HEK293 (cell line): ENCODE data around the gene LYSMD2.

Source experiments
- CTCF ChIA-PET: fragments of 350-600 bp; formaldehyde crosslinking; extraction: SDS; loops from one replicate; lab custom pipeline; 2021; ENCODE audit warnings: antibody characterized with exemption; lab: Yijun Ruan, JAX
- POLR2A ChIA-PET: fragments of 300-600 bp; formaldehyde crosslinking; extraction: SDS; loops from one replicate; lab custom pipeline; 2020; ENCODE audit warnings: antibody characterized with exemption, inconsistent platforms; lab: Yijun Ruan, JAX
- H3K27ac ChIP-seq: fragments of 200-500 bp; sonication (Bioruptor generic); 2 replicates; pipeline ENCODE4 v1.5.1; 2014; ENCODE audit warnings: low read depth, low read length, control low read depth, inconsistent platforms; ENCODE audit errors: extremely low read depth
- H3K36me3 ChIP-seq, 2 experiments: fragments of 200-500 bp in 1 of 2; sonication (Bioruptor generic) in 1 of 2; 1 replicate in 1 of 2; 2 replicates in 1 of 2; pipeline ENCODE4 v1.5.1; 2014 to 2017; ENCODE audit warnings: inconsistent platforms in 2 of 2, low read length in 2 of 2; ENCODE audit not compliant: control insufficient read depth in 2 of 2, insufficient read depth in 1 of 2
- H3K4me1 ChIP-seq: fragments of 200-500 bp; sonication (Bioruptor generic); 2 replicates; pipeline ENCODE4 v1.5.1; 2014; ENCODE audit warnings: mild to moderate bottlenecking, low read length, inconsistent platforms; ENCODE audit not compliant: control insufficient read depth, insufficient read depth
- H3K4me3 ChIP-seq: 2 replicates; pipeline ENCODE4 v1.5.1; 2011; ENCODE audit warnings: low read depth, mild to moderate bottlenecking, control low read depth, low read length, moderate library complexity
- H3K9me3 ChIP-seq: fragments of 200-500 bp; sonication (Bioruptor generic); 2 replicates; pipeline ENCODE4 v1.5.1; 2014; ENCODE audit warnings: low read depth, low read length, inconsistent platforms; ENCODE audit not compliant: control insufficient read depth, insufficient read depth
- SP3 ChIP-seq: fragments of 450-650 bp; formaldehyde crosslinking; IDR thresholded peaks from 2 replicates; pipeline ENCODE4 v1.5.1; 2016; ENCODE audit warnings: missing biosample characterization, missing genetic modification characterization
- ZBTB21 ChIP-seq: fragments of 450-650 bp; formaldehyde crosslinking; IDR thresholded peaks from 2 replicates; pipeline ENCODE4 v1.5.1; 2017; ENCODE audit warnings: missing biosample characterization, missing genetic modification characterization
- ZBTB48 ChIP-seq: fragments of 450-650 bp; formaldehyde crosslinking; IDR thresholded peaks from 2 replicates; pipeline ENCODE4 v1.5.1; 2016; ENCODE audit warnings: missing biosample characterization, missing genetic modification characterization
- ZFHX2 ChIP-seq: fragments of 450-650 bp; formaldehyde crosslinking; conservative IDR thresholded peaks from 2 replicates; pipeline ENCODE4 v1.5.1; 2016; ENCODE audit warnings: missing biosample characterization, missing genetic modification characterization
- ZFP3 ChIP-seq: fragments of 450-650 bp; formaldehyde crosslinking; IDR thresholded peaks from 2 replicates; pipeline ENCODE4 v1.5.1; 2016; ENCODE audit warnings: low read depth, missing biosample characterization, missing genetic modification characterization
- ZFP41 ChIP-seq: fragments of 450-650 bp; formaldehyde crosslinking; IDR thresholded peaks from 2 replicates; pipeline ENCODE4 v1.5.1; 2016; ENCODE audit warnings: missing biosample characterization, missing genetic modification characterization, borderline replicate concordance
- ZNF114 ChIP-seq: fragments of 450-650 bp; formaldehyde crosslinking; IDR thresholded peaks from 2 replicates; pipeline ENCODE4 v1.5.0; 2017; ENCODE audit warnings: missing biosample characterization, missing genetic modification characterization
- ZNF133 ChIP-seq: fragments of 450-650 bp; formaldehyde crosslinking; IDR thresholded peaks from 2 replicates; pipeline ENCODE4 v1.5.1; 2016; ENCODE audit warnings: missing biosample characterization, missing genetic modification characterization
- ZNF138 ChIP-seq: fragments of 450-650 bp; formaldehyde crosslinking; IDR thresholded peaks from 2 replicates; pipeline ENCODE4 v1.5.1; 2016; ENCODE audit warnings: missing biosample characterization, missing genetic modification characterization, borderline replicate concordance
- ZNF214 ChIP-seq: fragments of 450-650 bp; formaldehyde crosslinking; IDR thresholded peaks from 2 replicates; pipeline ENCODE4 v1.5.1; 2017; ENCODE audit warnings: missing biosample characterization, mild to moderate bottlenecking, missing genetic modification characterization, borderline replicate concordance
- ZNF223 ChIP-seq: fragments of 450-650 bp; formaldehyde crosslinking; IDR thresholded peaks from 2 replicates; pipeline ENCODE4 v1.5.1; 2016; ENCODE audit warnings: missing biosample characterization, missing genetic modification characterization
- ZNF24 ChIP-seq: fragments of 450-650 bp; formaldehyde crosslinking; IDR thresholded peaks from 2 replicates; pipeline ENCODE4 v1.5.1; 2016; ENCODE audit warnings: missing biosample characterization, missing genetic modification characterization
- ZNF266 ChIP-seq: fragments of 450-650 bp; formaldehyde crosslinking; IDR thresholded peaks from 2 replicates; pipeline ENCODE4 v1.5.1; 2016; ENCODE audit warnings: missing biosample characterization, missing genetic modification characterization, low read depth
- ZNF302 ChIP-seq: fragments of 450-650 bp; formaldehyde crosslinking; IDR thresholded peaks from 2 replicates; pipeline ENCODE4 v1.5.1; 2016; ENCODE audit warnings: missing biosample characterization, missing genetic modification characterization, low read depth
- ZNF335 ChIP-seq: fragments of 450-650 bp; formaldehyde crosslinking; conservative IDR thresholded peaks from 2 replicates; pipeline ENCODE4 v1.5.1; 2016; ENCODE audit warnings: missing biosample characterization, missing genetic modification characterization
- ZNF510 ChIP-seq: fragments of 450-650 bp; formaldehyde crosslinking; IDR thresholded peaks from 2 replicates; pipeline ENCODE4 v1.5.1; 2018; ENCODE audit warnings: mild to moderate bottlenecking, missing genetic modification characterization, missing biosample characterization; ENCODE audit not compliant: insufficient replicate concordance
- ZNF585B ChIP-seq: fragments of 450-650 bp; formaldehyde crosslinking; IDR thresholded peaks from 2 replicates; pipeline ENCODE4 v1.5.1; 2016; ENCODE audit warnings: missing biosample characterization, missing genetic modification characterization
- ZNF596 ChIP-seq: fragments of 450-650 bp; IDR thresholded peaks from 2 replicates; pipeline ENCODE4 v1.5.0; 2018; ENCODE audit warnings: missing biosample characterization, mild to moderate bottlenecking, missing genetic modification characterization, moderate library complexity
- ZNF600 ChIP-seq: fragments of 450-650 bp; formaldehyde crosslinking; IDR thresholded peaks from 2 replicates; pipeline ENCODE4 v1.5.1; 2016; ENCODE audit warnings: missing biosample characterization, missing genetic modification characterization
- ZNF768 ChIP-seq: fragments of 450-650 bp; formaldehyde crosslinking; IDR thresholded peaks from 2 replicates; pipeline ENCODE4 v1.5.1; 2018; ENCODE audit warnings: missing biosample characterization, mild to moderate bottlenecking, missing genetic modification characterization
- ZNF776 ChIP-seq: fragments of 450-650 bp; formaldehyde crosslinking; IDR thresholded peaks from 2 replicates; pipeline ENCODE4 v1.5.0; 2017; ENCODE audit warnings: missing biosample characterization, missing genetic modification characterization, borderline replicate concordance
- TF ChIP-seq, protein P1 (sequence below): fragments of 450-650 bp; formaldehyde crosslinking; IDR thresholded peaks from 2 replicates; pipeline ENCODE4 v1.5.1; 2016; ENCODE audit warnings: missing biosample characterization, missing genetic modification characterization, low read depth
- TF ChIP-seq, protein P2 (sequence below): fragments of 450-650 bp; formaldehyde crosslinking; IDR thresholded peaks from 2 replicates; pipeline ENCODE4 v1.5.1; 2017; ENCODE audit warnings: missing biosample characterization, missing genetic modification characterization
- TF ChIP-seq, protein P3 (sequence below): fragments of 450-650 bp; formaldehyde crosslinking; IDR thresholded peaks from 2 replicates; pipeline ENCODE4 v1.5.1; 2016; ENCODE audit warnings: missing biosample characterization, missing genetic modification characterization
- TF ChIP-seq, protein P4 (sequence below): fragments of 450-650 bp; formaldehyde crosslinking; IDR thresholded peaks from 2 replicates; pipeline ENCODE4 v1.5.1; 2017; ENCODE audit warnings: missing biosample characterization, missing genetic modification characterization
- TF ChIP-seq, protein P5 (sequence below): fragments of 450-650 bp; formaldehyde crosslinking; IDR thresholded peaks from 2 replicates; pipeline ENCODE4 v1.5.1; 2016; ENCODE audit warnings: missing biosample characterization, missing genetic modification characterization

LYSMD2 gene

DNA sequence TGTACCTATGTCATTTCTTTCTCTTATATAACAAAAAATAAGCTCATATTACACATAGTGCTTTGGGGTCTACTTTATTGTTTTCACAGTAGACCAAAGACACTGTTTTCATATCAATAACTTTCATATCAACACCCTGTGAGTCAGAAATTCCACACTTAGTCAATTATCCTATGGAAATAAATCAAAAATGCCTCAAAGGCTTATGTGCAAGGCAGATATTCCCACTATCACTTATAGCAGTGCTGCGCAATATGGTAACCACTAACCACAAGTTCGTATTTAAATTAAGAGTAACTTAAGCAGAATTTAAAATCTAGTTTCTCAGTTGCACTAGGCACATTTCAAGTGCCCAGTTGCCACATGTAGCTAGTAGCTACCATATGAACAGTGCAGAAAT lies 40.3 kb downstream of the LYSMD2 start:
- TF ChIP-seq ZNF768: no peak
- TF ChIP-seq ZNF214: no peak
- no peak for TF ChIP-seq ZNF133
- TF ChIP-seq ZNF223: no peak
- TF ChIP-seq, protein P1, sequence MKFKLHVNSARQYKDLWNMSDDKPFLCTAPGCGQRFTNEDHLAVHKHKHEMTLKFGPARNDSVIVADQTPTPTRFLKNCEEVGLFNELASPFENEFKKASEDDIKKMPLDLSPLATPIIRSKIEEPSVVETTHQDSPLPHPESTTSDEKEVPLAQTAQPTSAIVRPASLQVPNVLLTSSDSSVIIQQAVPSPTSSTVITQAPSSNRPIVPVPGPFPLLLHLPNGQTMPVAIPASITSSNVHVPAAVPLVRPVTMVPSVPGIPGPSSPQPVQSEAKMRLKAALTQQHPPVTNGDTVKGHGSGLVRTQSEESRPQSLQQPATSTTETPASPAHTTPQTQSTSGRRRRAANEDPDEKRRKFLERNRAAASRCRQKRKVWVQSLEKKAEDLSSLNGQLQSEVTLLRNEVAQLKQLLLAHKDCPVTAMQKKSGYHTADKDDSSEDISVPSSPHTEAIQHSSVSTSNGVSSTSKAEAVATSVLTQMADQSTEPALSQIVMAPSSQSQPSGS (tag by site-specific recombination): no peak
- no peak for TF ChIP-seq ZBTB48 (tag by site-specific recombination)
- no peak for TF ChIP-seq ZNF596
- TF ChIP-seq ZFHX2 (tag by site-specific recombination): no peak
- TF ChIP-seq, protein P2, sequence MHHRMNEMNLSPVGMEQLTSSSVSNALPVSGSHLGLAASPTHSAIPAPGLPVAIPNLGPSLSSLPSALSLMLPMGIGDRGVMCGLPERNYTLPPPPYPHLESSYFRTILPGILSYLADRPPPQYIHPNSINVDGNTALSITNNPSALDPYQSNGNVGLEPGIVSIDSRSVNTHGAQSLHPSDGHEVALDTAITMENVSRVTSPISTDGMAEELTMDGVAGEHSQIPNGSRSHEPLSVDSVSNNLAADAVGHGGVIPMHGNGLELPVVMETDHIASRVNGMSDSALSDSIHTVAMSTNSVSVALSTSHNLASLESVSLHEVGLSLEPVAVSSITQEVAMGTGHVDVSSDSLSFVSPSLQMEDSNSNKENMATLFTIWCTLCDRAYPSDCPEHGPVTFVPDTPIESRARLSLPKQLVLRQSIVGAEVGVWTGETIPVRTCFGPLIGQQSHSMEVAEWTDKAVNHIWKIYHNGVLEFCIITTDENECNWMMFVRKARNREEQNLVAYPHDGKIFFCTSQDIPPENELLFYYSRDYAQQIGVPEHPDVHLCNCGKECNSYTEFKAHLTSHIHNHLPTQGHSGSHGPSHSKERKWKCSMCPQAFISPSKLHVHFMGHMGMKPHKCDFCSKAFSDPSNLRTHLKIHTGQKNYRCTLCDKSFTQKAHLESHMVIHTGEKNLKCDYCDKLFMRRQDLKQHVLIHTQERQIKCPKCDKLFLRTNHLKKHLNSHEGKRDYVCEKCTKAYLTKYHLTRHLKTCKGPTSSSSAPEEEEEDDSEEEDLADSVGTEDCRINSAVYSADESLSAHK (tag by site-specific recombination): no peak
- TF ChIP-seq, protein P3, sequence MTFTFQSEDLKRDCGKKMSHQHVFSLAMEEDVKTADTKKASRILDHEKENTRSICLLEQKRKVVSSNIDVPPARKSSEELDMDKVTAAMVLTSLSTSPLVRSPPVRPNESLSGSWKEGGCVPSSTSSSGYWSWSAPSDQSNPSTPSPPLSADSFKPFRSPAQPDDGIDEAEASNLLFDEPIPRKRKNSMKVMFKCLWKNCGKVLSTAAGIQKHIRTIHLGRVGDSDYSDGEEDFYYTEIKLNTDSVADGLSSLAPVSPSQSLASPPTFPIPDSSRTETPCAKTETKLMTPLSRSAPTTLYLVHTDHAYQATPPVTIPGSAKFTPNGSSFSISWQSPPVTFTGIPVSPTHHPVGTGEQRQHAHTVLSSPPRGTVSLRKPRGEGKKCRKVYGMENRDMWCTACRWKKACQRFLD (tag by site-specific recombination): no peak
- no peak for TF ChIP-seq ZNF266 (tag by site-specific recombination)
- TF ChIP-seq, protein P4, sequence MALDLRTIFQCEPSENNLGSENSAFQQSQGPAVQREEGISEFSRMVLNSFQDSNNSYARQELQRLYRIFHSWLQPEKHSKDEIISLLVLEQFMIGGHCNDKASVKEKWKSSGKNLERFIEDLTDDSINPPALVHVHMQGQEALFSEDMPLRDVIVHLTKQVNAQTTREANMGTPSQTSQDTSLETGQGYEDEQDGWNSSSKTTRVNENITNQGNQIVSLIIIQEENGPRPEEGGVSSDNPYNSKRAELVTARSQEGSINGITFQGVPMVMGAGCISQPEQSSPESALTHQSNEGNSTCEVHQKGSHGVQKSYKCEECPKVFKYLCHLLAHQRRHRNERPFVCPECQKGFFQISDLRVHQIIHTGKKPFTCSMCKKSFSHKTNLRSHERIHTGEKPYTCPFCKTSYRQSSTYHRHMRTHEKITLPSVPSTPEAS (tag by site-specific recombination): no peak
- POLR2A ChIA-PET: no interaction called here

DNA sequence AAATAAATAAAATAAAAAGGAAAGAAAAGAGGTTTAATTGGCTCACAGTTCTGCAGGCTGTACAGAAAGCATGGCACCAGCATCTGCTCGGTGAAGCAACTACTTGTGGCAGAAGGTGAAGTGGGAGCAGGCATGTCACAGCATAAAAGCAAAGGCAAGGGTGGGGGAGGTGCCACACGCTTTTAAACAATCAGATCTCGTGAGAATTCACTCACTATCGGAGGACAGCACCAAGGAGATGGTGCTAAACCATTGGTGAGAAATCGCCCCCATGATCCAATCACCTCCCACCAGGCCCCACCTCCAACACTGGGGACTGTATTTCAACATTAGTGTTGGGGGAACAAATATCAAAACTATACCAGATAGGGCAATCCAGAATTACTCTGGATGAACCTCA lies 40.9 kb downstream of the LYSMD2 start:
- Histone ChIP-seq H3K27ac (no peak overlapping the region), H3K9me3 (no peaks in the 10 kb centered on the region), H3K36me3 (no peaks in the 10 kb centered on the region), H3K4me1 (no peaks in the 10 kb centered on the region), H3K4me3 (no peak overlapping the region)
- ChIA-PET POLR2A (no interaction called here), CTCF (no interaction called here)
- TF ChIP-seq ZNF600 (tag by site-specific recombination) (no peak), ZFP3 (tag by site-specific recombination) (no peak), ZNF24 (tag by site-specific recombination) (no peak), ZNF138 (tag by site-specific recombination) (no peak), ZNF510 (tag by site-specific recombination) (no peak), ZNF114 (tag by site-specific recombination) (no peak), SP3 (tag by site-specific recombination) (no peak), ZFP41 (tag by site-specific recombination) (no peak), ZNF776 (tag by site-specific recombination) (no peak), ZNF335 (tag by site-specific recombination) (no peak), ZBTB21 (tag by site-specific recombination) (no peak), ZNF585B (tag by site-specific recombination) (no peak), ZNF302 (tag by site-specific recombination) (no peak)
- TF ChIP-seq, protein P5, sequence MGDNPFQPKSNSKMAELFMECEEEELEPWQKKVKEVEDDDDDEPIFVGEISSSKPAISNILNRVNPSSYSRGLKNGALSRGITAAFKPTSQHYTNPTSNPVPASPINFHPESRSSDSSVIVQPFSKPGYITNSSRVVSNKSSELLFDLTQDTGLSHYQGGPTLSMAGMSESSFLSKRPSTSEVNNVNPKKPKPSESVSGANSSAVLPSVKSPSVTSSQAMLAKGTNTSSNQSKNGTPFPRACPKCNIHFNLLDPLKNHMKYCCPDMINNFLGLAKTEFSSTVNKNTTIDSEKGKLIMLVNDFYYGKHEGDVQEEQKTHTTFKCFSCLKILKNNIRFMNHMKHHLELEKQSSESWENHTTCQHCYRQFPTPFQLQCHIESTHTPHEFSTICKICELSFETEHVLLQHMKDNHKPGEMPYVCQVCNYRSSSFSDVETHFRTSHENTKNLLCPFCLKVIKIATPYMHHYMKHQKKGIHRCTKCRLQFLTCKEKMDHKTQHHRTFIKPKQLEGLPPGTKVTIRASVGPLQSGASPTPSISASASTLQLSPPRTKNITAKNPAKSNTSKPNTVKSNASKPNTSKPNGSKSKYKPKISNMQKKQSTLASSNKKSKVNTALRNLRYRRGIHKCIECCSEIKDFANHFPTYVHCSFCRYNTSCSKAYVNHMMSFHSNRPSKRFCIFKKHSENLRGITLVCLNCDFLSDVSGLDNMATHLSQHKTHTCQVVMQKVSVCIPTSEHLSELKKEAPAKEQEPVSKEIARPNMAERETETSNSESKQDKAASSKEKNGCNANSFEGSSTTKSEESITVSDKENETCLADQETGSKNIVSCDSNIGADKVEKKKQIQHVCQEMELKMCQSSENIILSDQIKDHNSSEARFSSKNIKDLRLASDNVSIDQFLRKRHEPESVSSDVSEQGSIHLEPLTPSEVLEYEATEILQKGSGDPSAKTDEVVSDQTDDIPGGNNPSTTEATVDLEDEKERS (tag by site-specific recombination): no peak
- TF ChIP-seq, protein P4 (tag by site-specific recombination): no peak

More for the DNA sequence above, 40.3 kb downstream of the LYSMD2 start:
- Histone ChIP-seq H3K4me1 (no peaks in the 10 kb centered on the region), H3K9me3 (no peaks in the 10 kb centered on the region), H3K4me3 (no peak overlapping the region), H3K27ac (no peak overlapping the region), H3K36me3 (no peaks in the 10 kb centered on the region)
- CTCF ChIA-PET: no interaction called here
